ENCODE measurements around the gene CYP26C1.

- TF ChIP-seq ZNF843 (tag by site-specific recombination; IDR thresholded peaks at IDR 0.05) (no peak), TCF7L2 (IDR thresholded peaks at IDR 0.05; ENCODE audit: borderline replicate concordance, low read depth, low read length) (no peak), ELK4 (IDR thresholded peaks at IDR 0.05; ENCODE audit: borderline replicate concordance, low read depth, low read length) (no peak), ZNF202 (tag by site-specific recombination; IDR thresholded peaks at IDR 0.05; ENCODE audit: borderline replicate concordance) (no peak)
These were observed 19.9 kb downstream of the CYP26C1 start for GRCh38 chr10:93080350-93081046.
